Thyroid gland (tissue), 4 donors: ENCODE measurements around the gene MRGPRE.
"Not testable (repeated sequence)": the region's sequence is repeated elsewhere in the genome, so short reads cannot be mapped to it uniquely, and the experiment has no call there.

Source experiments
- POLR2A ChIP-seq, 2 donors: fragments of 450-650 bp; IDR thresholded peaks; one replicate each; pipeline ENCODE4 v1.6.1; 2017; ENCODE audit warnings: antibody characterized with exemption in 2 of 2, mild to moderate bottlenecking in 2 of 2, moderate library complexity in 1 of 2
- TF ChIP-seq, protein P1 (sequence below), 6 experiments: fragments of 200-600 bp in 3 of 6; fragments of 450-650 bp in 3 of 6; sonication (generic) in 3 of 6; IDR thresholded peaks; one replicate each; pipeline ENCODE4 v1.5.1; 2016 to 2019; ENCODE audit warnings: antibody characterized with exemption in 6 of 6, mild to moderate bottlenecking in 2 of 6, inconsistent platforms in 1 of 6, moderate library complexity in 1 of 6

DNA sequence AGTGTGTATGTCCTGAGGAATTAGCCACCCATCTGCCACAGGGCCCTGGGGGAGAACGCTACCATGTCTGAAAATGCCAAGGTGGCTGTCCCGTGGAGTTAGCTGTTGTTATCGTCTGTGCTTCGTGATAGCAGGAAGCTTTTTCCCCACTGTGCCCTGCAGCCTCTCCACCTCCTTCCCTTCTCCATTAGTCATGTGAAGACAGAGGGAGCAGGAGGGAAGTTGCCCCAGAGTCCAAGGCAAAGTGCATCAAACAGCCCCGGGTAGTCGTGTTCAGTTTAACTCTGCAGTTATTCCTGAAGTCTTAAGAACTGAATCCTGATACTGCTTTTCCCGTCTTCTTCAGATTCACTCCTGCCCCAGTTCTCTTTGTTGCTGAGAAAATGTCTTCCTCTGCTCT, 30.3 kb upstream of the MRGPRE start:
- TF ChIP-seq, protein P1, sequence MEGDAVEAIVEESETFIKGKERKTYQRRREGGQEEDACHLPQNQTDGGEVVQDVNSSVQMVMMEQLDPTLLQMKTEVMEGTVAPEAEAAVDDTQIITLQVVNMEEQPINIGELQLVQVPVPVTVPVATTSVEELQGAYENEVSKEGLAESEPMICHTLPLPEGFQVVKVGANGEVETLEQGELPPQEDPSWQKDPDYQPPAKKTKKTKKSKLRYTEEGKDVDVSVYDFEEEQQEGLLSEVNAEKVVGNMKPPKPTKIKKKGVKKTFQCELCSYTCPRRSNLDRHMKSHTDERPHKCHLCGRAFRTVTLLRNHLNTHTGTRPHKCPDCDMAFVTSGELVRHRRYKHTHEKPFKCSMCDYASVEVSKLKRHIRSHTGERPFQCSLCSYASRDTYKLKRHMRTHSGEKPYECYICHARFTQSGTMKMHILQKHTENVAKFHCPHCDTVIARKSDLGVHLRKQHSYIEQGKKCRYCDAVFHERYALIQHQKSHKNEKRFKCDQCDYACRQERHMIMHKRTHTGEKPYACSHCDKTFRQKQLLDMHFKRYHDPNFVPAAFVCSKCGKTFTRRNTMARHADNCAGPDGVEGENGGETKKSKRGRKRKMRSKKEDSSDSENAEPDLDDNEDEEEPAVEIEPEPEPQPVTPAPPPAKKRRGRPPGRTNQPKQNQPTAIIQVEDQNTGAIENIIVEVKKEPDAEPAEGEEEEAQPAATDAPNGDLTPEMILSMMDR (IDR thresholded peaks at IDR 0.05): not testable (repeated sequence)
- TF ChIP-seq POLR2A (IDR thresholded peaks at IDR 0.05): not testable (repeated sequence)
